Activated CD8-positive, alpha-beta T cell treated with anti-CD3 and anti-CD28 coated beads for 36 hours (primary cell): ENCODE data around the gene SLC13A1. TPM values are rescaled to one million over a fixed set of nuclear protein-coding genes. Genes with fewer than 3 reads are reported as not detected.

Experiments used
- ATAC-seq: fragments of 200-7000 bp; cut with Tn5 transposase; one replicate; pipeline ENCODE4 v1.10.0; 2021; ENCODE audit warnings: mild to moderate bottlenecking, moderate library complexity
- CTCF ChIA-PET: fragments of 350-600 bp; sonication (Branson Sonifier 250); formaldehyde crosslinking; loops from one replicate; lab custom pipeline; 2021; ENCODE audit warnings: antibody characterized with exemption; lab: Charles Lee
- POLR2A ChIA-PET: fragments of 350-600 bp; sonication (Branson Sonifier 250); formaldehyde crosslinking; loops from one replicate; lab custom pipeline; 2021; ENCODE audit warnings: antibody characterized with exemption; lab: Charles Lee
- DNase-seq: peaks from one replicate; pipeline ENCODE4 v3.0.0-alpha.2; 2020
- H3K27ac Mint-ChIP-seq: one replicate; pipeline ENCODE4 v1.8.0; 2021; ENCODE audit warnings: mild to moderate bottlenecking, mixed read lengths
- H3K27me3 Mint-ChIP-seq: one replicate; pipeline ENCODE4 v1.8.0; 2021; ENCODE audit warnings: mixed read lengths
- H3K36me3 Mint-ChIP-seq: one replicate; pipeline ENCODE4 v1.8.0; 2021; ENCODE audit warnings: low read depth, mixed read lengths
- H3K4me1 Mint-ChIP-seq: one replicate; pipeline ENCODE4 v1.8.0; 2021; ENCODE audit warnings: low read depth, mixed read lengths
- H3K4me3 Mint-ChIP-seq: one replicate; pipeline ENCODE4 v1.8.0; 2021; ENCODE audit warnings: mild to moderate bottlenecking, moderate library complexity, mixed read lengths
- H3K9me3 Mint-ChIP-seq: one replicate; pipeline ENCODE4 v1.8.0; 2021; ENCODE audit warnings: mixed read lengths
- CTCF ChIP-seq: fragments of 200-600 bp; IDR thresholded peaks from one replicate; pipeline ENCODE4 v1.8.0; 2022; ENCODE audit warnings: antibody characterized with exemption, mild to moderate bottlenecking
- intact Hi-C: fragments of 100-400 bp; cut with micrococcal nuclease; formaldehyde crosslinking; loops from one replicate; pipeline ENCODE4 v1.10.0; 2022
- total RNA-seq, 2 experiments: library from RNA; stranded (reverse); gene quantifications; one replicate each; pipeline ENCODE4 v1.2.3, GENCODE V29; 2021

Gene SLC13A1
- total RNA-seq, 2 experiments from 2014 or later: not detected

DNA sequence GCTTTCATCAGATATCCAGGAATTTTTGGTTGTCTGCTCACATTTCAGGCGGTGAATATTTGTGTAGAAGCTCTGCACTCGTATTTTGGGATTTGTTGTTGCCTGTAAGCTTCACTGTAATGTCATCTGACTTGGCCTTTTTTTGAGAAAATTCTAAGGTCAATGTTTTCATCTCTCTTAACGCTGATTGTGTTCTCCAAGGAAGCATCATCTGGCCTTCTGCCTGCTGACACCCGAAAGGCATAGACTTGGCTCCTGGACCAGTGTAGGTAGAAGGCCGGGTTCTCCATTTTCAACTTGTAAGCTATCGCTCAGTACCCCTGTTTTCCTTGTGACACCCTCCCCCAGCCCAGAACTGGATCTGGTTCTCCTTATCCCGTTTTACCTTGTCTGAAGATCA is 44.2 kb downstream of the SLC13A1 start:
- Mint-ChIP-seq H3K27me3 (no peaks in the 10 kb centered on the region), H3K4me1 (no peaks in the 10 kb centered on the region), H3K27ac (no peak overlapping the region), H3K36me3 (no peaks in the 10 kb centered on the region), H3K4me3 (no peak overlapping the region), H3K9me3 (no peaks in the 10 kb centered on the region)
- intact Hi-C loops: no loop called here
- DNase-seq (no peak), ATAC-seq (no peak)
- ChIA-PET POLR2A (no interaction called here), CTCF (no interaction called here)
- TF ChIP-seq CTCF: no peak

- ATAC-seq: peak; percentile 53
- no peaks in the 10 kb centered on the region for H3K27me3 Mint-ChIP-seq
- intact Hi-C loops: no loop called here
- no peaks in the 10 kb centered on the region for H3K4me1 Mint-ChIP-seq
- no peaks in the 10 kb centered on the region for H3K36me3 Mint-ChIP-seq
- no peaks in the 10 kb centered on the region for H3K9me3 Mint-ChIP-seq
- no peak overlapping the region for H3K4me3 Mint-ChIP-seq
- no peak overlapping the region for H3K27ac Mint-ChIP-seq
- ChIA-PET POLR2A (no interaction called here), CTCF (interaction anchor here (0.6 to 2.0 kb wide), 7 partner anchors 9 to 351 kb away, joined by 3 to 7 read pairs (median 4); no protein-coding TSS in a partner anchor)
- TF ChIP-seq CTCF: peak; percentile 70
- DNase-seq: peak; percentile 69
Observed at GRCh38 chr7:123154231-123154860, 45.4 kb downstream of the SLC13A1 start.

DNA sequence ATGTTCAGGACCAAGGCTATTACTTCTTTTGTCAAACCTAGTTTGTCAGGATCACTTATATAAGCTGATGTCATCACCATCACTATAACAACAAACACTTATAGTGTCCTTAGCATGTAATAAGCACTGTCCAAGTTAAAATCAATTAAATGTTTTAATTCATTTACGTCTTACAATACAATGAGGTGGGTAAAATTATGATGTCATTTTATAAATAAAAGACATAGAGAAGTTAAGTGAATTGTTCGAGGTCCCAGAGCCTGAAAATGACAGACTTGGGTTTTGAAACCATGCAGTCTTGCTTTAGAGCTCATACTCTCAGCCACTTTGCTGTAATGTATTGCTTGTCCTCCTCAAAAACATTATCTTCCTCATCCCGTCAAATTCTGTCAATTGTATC is 48.3 kb downstream of the SLC13A1 start:
- TF ChIP-seq CTCF: no peak
- no peaks in the 10 kb centered on the region for H3K9me3 Mint-ChIP-seq
- intact Hi-C loops: no loop called here
- ChIA-PET CTCF (no interaction called here), POLR2A (no interaction called here)
- H3K27ac Mint-ChIP-seq: no peak overlapping the region
- no peak for ATAC-seq
- H3K4me1 Mint-ChIP-seq: no peaks in the 10 kb centered on the region
- no peak for DNase-seq
- no peak overlapping the region for H3K4me3 Mint-ChIP-seq
- no peaks in the 10 kb centered on the region for H3K36me3 Mint-ChIP-seq
- no peaks in the 10 kb centered on the region for H3K27me3 Mint-ChIP-seq

GRCh38 chr7:123148813-123149212 is 51.0 kb downstream of the SLC13A1 start:
- Mint-ChIP-seq H3K27me3 (no peaks in the 10 kb centered on the region), H3K27ac (no peak overlapping the region), H3K4me1 (no peaks in the 10 kb centered on the region), H3K4me3 (no peak overlapping the region), H3K36me3 (no peaks in the 10 kb centered on the region), H3K9me3 (no peaks in the 10 kb centered on the region)
- ChIA-PET POLR2A (no interaction called here), CTCF (no interaction called here)
- intact Hi-C loops: no loop called here
- ATAC-seq (no peak), DNase-seq (no peak)
- no peak for TF ChIP-seq CTCF

DNA sequence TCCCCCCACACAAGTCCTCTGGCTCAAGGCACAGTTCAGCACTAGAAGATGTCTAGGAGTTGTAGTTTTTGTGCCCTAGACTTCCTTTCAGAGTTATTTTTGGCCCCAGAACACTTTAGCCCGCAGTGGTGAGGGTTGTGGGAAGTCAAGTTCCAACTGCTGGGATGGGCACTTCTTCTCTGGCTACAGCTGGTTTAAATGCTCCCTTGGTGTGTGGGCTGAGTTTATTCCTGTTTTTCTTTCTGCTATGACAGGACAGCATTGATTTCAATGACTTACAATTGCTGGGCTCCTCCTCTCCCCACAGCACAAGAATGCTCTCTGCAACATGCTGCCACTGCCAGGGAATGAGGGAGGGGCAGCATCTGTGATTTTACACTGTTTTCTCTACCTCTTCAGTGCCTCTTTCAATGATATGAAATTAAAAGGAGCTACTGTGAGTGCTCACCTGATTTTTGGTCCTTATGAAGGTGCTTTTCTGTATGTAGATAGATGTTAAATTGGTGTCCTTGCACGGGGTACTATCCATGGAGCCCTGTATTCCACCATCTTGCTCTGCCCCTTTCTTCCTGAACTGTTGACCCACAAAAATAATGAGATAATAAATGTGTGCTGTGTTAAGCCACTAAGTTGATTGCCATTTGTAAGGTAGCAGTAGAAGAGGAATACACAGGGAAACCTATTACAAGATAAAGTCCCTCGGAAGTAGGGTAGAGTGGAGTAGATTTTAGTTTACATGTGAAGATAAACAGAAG is 56.3 kb downstream of the SLC13A1 start:
- intact Hi-C loops: no loop called here
- Mint-ChIP-seq H3K9me3 (peaks cover 2% of the 10 kb centered on the region), H3K4me3 (no peak overlapping the region), H3K4me1 (no peaks in the 10 kb centered on the region), H3K27ac (no peak overlapping the region), H3K36me3 (no peaks in the 10 kb centered on the region), H3K27me3 (no peaks in the 10 kb centered on the region)
- no peak for TF ChIP-seq CTCF
- POLR2A ChIA-PET: no interaction called here
- CTCF ChIA-PET: no interaction called here
- DNase-seq (no peak), ATAC-seq (no peak)
